Myocyte (in vitro differentiated cells): ENCODE results near the gene SEC24C. TPM values are rescaled to one million over a fixed set of nuclear protein-coding genes. Genes with fewer than 3 reads are reported as not detected.
"Not testable (repeated sequence)": the region's sequence is repeated elsewhere in the genome, so short reads cannot be mapped to it uniquely, and the experiment has no call there.

ENCODE experiments used
- DNase-seq: peaks from one replicate; pipeline ENCODE4 v3.0.0-alpha.2; 2012; ENCODE audit warnings: low read depth
- polyA plus RNA-seq: library from polyadenylated mRNA; unstranded; fragments of >200 nt; gene quantifications from one replicate; pipeline ENCODE4 v1.2.1, GENCODE V29; 2012; ENCODE audit warnings: missing spikeins
- total RNA-seq: library from RNA; depleted of rRNA; stranded (reverse); fragments of >200 nt; gene quantifications from 2 replicates; pipeline ENCODE4 v1.2.3, GENCODE V29; 2014

Gene SEC24C
- total RNA-seq: 87.4 and 88.4 TPM in 2 replicates
- 77.5 TPM for polyA plus RNA-seq

GRCh38 chr10:73743905-73744663, at the start of gene SEC24C:
TSS of gene SEC24C (plus strand) at chr10:73744372. CDS start at chr10:73746833, 2,461 bp downstream.
- peak; percentile 97 for DNase-seq

GRCh38 chr10:73695302-73695701, 48.9 kb upstream of the SEC24C start:
- DNase-seq: not testable (repeated sequence)

- not testable (repeated sequence) for DNase-seq
Observed at GRCh38 chr10:73697675-73698159, 46.5 kb upstream of the SEC24C start, which contains the start of gene AGAP5. TSS of gene AGAP5 (minus strand) at chr10:73698109. CDS start at chr10:73697755, 354 bp downstream.

GRCh38 chr10:73698819-73699218, 45.4 kb upstream of the SEC24C start:
- not testable (repeated sequence) for DNase-seq

GRCh38 chr10:73703924-73704323, 40.2 kb upstream of the SEC24C start:
- not testable (repeated sequence) for DNase-seq

GRCh38 chr10:73705506-73706072, 38.6 kb upstream of the SEC24C start:
- not testable (repeated sequence) for DNase-seq

- DNase-seq: not testable (repeated sequence)
Observed at GRCh38 chr10:73706488-73706887, 37.7 kb upstream of the SEC24C start.

- not testable (repeated sequence) for DNase-seq
Observed at GRCh38 chr10:73707628-73708027, 36.5 kb upstream of the SEC24C start.

- not testable (repeated sequence) for DNase-seq
Observed at GRCh38 chr10:73708122-73708521, 36.0 kb upstream of the SEC24C start.

- not testable (repeated sequence) for DNase-seq
Observed at GRCh38 chr10:73711683-73712082, 32.5 kb upstream of the SEC24C start.

GRCh38 chr10:73713912-73714311, 30.3 kb upstream of the SEC24C start:
- DNase-seq: not testable (repeated sequence)

- not testable (repeated sequence) for DNase-seq
Observed at GRCh38 chr10:73714483-73714882, 29.7 kb upstream of the SEC24C start.

GRCh38 chr10:73715179-73716156, 28.7 kb upstream of the SEC24C start:
- not testable (repeated sequence) for DNase-seq

- DNase-seq: no peak
Observed at GRCh38 chr10:73716251-73716650, 27.9 kb upstream of the SEC24C start.

- DNase-seq: no peak
Observed at GRCh38 chr10:73717556-73717955, 26.6 kb upstream of the SEC24C start.

GRCh38 chr10:73720561-73720960, 23.6 kb upstream of the SEC24C start:
- DNase-seq: not testable (repeated sequence)

GRCh38 chr10:73723516-73723915, 20.7 kb upstream of the SEC24C start:
- DNase-seq: peak; percentile 92

- not testable (repeated sequence) for DNase-seq
Observed at GRCh38 chr10:73729781-73730152, 14.4 kb upstream of the SEC24C start.

GRCh38 chr10:73730153-73730906, 13.8 kb upstream of the SEC24C start:
- peak; percentile 97 for DNase-seq
